H1 (cell line): ENCODE data around the gene LSM10. TPM values are rescaled to one million over a fixed set of nuclear protein-coding genes. Genes with fewer than 3 reads are reported as not detected.

Source experiments
- CTCF ChIA-PET: fragments of 300-600 bp; sonication (Branson Sonifier 250); formaldehyde crosslinking; loops from one replicate; lab custom pipeline; 2021; ENCODE audit not compliant: partially characterized antibody; lab: Charles Lee
- POLR2A ChIA-PET: fragments of 300-600 bp; sonication (Branson Sonifier 250); formaldehyde crosslinking; loops from one replicate; lab custom pipeline; 2021; ENCODE audit warnings: inconsistent platforms; ENCODE audit not compliant: partially characterized antibody; lab: Charles Lee
- DNase-seq, 2 experiments: peaks; one replicate each; pipeline versions ENCODE4 v3.0.0 to v3.0.0-alpha.2; 2010 to 2022; ENCODE audit warnings: low spot score in 2 of 2, low read depth in 1 of 2, mixed read lengths in 1 of 2
- FAIRE-seq: peaks from 2 replicates; lab custom pipeline; 2011; peaks lifted over from hg19 to GRCh38; lab: Jason Lieb, UNC
- H2AFZ ChIP-seq: 2 replicates; pipeline ENCODE4 v1.8.1; 2012; ENCODE audit warnings: low read length, inconsistent platforms
- H2AK5ac ChIP-seq: 2 replicates; pipeline ENCODE4 v1.6.1; 2013; ENCODE audit warnings: low read depth, low read length
- H2BK120ac ChIP-seq: replicated peaks from 2 replicates; pipeline ENCODE3; 2013; ENCODE audit warnings: low read depth, low read length, inconsistent platforms
- H2BK12ac ChIP-seq: 2 replicates; pipeline ENCODE4 v1.6.1; 2013; ENCODE audit warnings: low read depth, low read length
- H2BK15ac ChIP-seq: 2 replicates; pipeline ENCODE4 v1.6.1; 2013; ENCODE audit warnings: low read length
- H2BK20ac ChIP-seq: 2 replicates; pipeline ENCODE4 v1.6.1; 2013; ENCODE audit warnings: low read length
- H2BK5ac ChIP-seq: 2 replicates; pipeline ENCODE4 v1.6.1; 2013; ENCODE audit warnings: low read depth, low read length
- H3K14ac ChIP-seq: 2 replicates; pipeline ENCODE4 v1.6.1; 2013; ENCODE audit warnings: inconsistent platforms; ENCODE audit not compliant: insufficient read length
- H3K18ac ChIP-seq: 2 replicates; pipeline ENCODE4 v1.6.1; 2013; ENCODE audit warnings: low read length; ENCODE audit errors: extremely low read depth
- H3K23ac ChIP-seq: 2 replicates; pipeline ENCODE4 v1.6.1; 2013; ENCODE audit warnings: inconsistent platforms; ENCODE audit not compliant: insufficient read length
- H3K23me2 ChIP-seq: 2 replicates; pipeline ENCODE4 v1.6.1; 2013; ENCODE audit warnings: low read depth, low read length
- H3K27ac ChIP-seq: 2 replicates; pipeline ENCODE4 v1.6.1; 2011; ENCODE audit warnings: low read depth, low read length, inconsistent platforms
- H3K27me3 ChIP-seq, 4 experiments: replicated peaks in 1 of 4; 1 replicate in 1 of 4; 2 replicates in 3 of 4; pipeline versions ENCODE4 v1.6.1 to v1.8.1; 2011 to 2013; ENCODE audit warnings: low read length in 3 of 4, mild to moderate bottlenecking in 3 of 4, inconsistent platforms in 2 of 4, mixed read lengths in 2 of 4, moderate library complexity in 1 of 4; ENCODE audit not compliant: control insufficient read depth in 3 of 4, insufficient read depth in 3 of 4; ENCODE audit errors: extremely low read depth in 1 of 4
- H3K36me3 ChIP-seq, 4 experiments: 2 replicates each; pipeline versions ENCODE4 v1.6.1 to v1.8.1; 2011 to 2013; ENCODE audit warnings: mild to moderate bottlenecking in 4 of 4, low read length in 3 of 4, moderate library complexity in 2 of 4, control low read depth in 1 of 4, inconsistent platforms in 1 of 4; ENCODE audit not compliant: insufficient read depth in 4 of 4, control insufficient read depth in 2 of 4
- H3K4ac ChIP-seq: replicated peaks from 2 replicates; pipeline ENCODE3; 2013; ENCODE audit warnings: low read length, low read depth, mixed read lengths, inconsistent platforms; ENCODE audit not compliant: insufficient read length
- H3K4me1 ChIP-seq, 4 experiments: replicated peaks in 1 of 4; 1 replicate in 1 of 4; 2 replicates in 3 of 4; pipeline versions ENCODE4 v1.6.1 to v1.8.1; 2011 to 2013; ENCODE audit warnings: low read length in 3 of 4, inconsistent platforms in 2 of 4, mixed read lengths in 1 of 4; ENCODE audit not compliant: insufficient read depth in 4 of 4, control insufficient read depth in 3 of 4
- H3K4me2 ChIP-seq, 2 experiments: 2 replicates each; pipeline versions ENCODE4 v1.6.1 to v1.8.1; 2011 to 2013; ENCODE audit warnings: low read depth in 2 of 2, low read length in 2 of 2, control low read depth in 1 of 2, inconsistent platforms in 1 of 2, mild to moderate bottlenecking in 1 of 2; ENCODE audit not compliant: insufficient read depth in 1 of 2
- H3K4me3 ChIP-seq, 4 experiments: fragments of 200-600, 300-600 bp in 1 of 4; sonication (generic), shearing (Covaris generic), sonication (Bioruptor Twin) in 1 of 4; 2 replicates each; pipeline versions ENCODE4 v1.5.1 to v1.8.1; 2011 to 2016; ENCODE audit warnings: low read length in 4 of 4, low read depth in 3 of 4, control low read depth in 2 of 4, inconsistent platforms in 2 of 4, mild to moderate bottlenecking in 2 of 4, mixed read lengths in 1 of 4, moderate library complexity in 1 of 4; ENCODE audit not compliant: insufficient read depth in 2 of 4; ENCODE audit errors: extremely low read depth in 1 of 4
- H3K56ac ChIP-seq: replicated peaks from 2 replicates; pipeline ENCODE3; 2013; ENCODE audit warnings: low read depth, mild to moderate bottlenecking, mixed read lengths, low read length, inconsistent platforms; ENCODE audit not compliant: insufficient read length
- H3K79me1 ChIP-seq: 2 replicates; pipeline ENCODE4 v1.6.1; 2013; ENCODE audit warnings: low read depth, low read length, control low read depth
- H3K79me2 ChIP-seq, 2 experiments: 2 replicates each; pipeline versions ENCODE4 v1.6.1 to v1.8.1; 2012 to 2013; ENCODE audit warnings: low read length in 2 of 2, mild to moderate bottlenecking in 2 of 2, inconsistent platforms in 1 of 2; ENCODE audit not compliant: insufficient read depth in 2 of 2, control insufficient read depth in 1 of 2
- H3K9ac ChIP-seq, 4 experiments: replicated peaks in 1 of 4; 1 replicate in 1 of 4; 2 replicates in 3 of 4; pipeline versions ENCODE4 v1.6.1 to v1.8.1; 2011 to 2013; ENCODE audit warnings: low read depth in 3 of 4, low read length in 3 of 4, control low read depth in 2 of 4, mild to moderate bottlenecking in 2 of 4, moderate library complexity in 2 of 4, inconsistent platforms in 1 of 4; ENCODE audit errors: extremely low read depth in 1 of 4
- H3K9me3 ChIP-seq, 2 experiments: 2 replicates each; pipeline versions ENCODE4 v1.6.1 to v1.8.1; 2012 to 2013; ENCODE audit warnings: mild to moderate bottlenecking in 2 of 2, moderate library complexity in 2 of 2, control low read depth in 1 of 2, inconsistent platforms in 1 of 2, low read depth in 1 of 2, low read length in 1 of 2, mixed read lengths in 1 of 2; ENCODE audit not compliant: insufficient read depth in 2 of 2
- H4K20me1 ChIP-seq, 2 experiments: replicated peaks in 1 of 2; 2 replicates each; pipeline versions ENCODE3 to v1.8.1; 2011 to 2013; ENCODE audit warnings: inconsistent platforms in 2 of 2, low read length in 2 of 2, mild to moderate bottlenecking in 1 of 2; ENCODE audit not compliant: insufficient read depth in 2 of 2, control insufficient read depth in 1 of 2
- H4K5ac ChIP-seq: 2 replicates; pipeline ENCODE4 v1.6.1; 2013; ENCODE audit warnings: low read length, low read depth, mixed read lengths, inconsistent platforms; ENCODE audit not compliant: insufficient read length
- H4K8ac ChIP-seq: 2 replicates; pipeline ENCODE4 v1.8.0; 2013; ENCODE audit warnings: mild to moderate bottlenecking, moderate library complexity, low read length, inconsistent platforms; ENCODE audit not compliant: insufficient read depth; ENCODE audit errors: extremely low read depth
- H4K91ac ChIP-seq: replicated peaks from 2 replicates; pipeline ENCODE3; 2013; ENCODE audit warnings: low read length, mixed read lengths, inconsistent platforms; ENCODE audit not compliant: insufficient read length
- BCL11A ChIP-seq, 2 experiments: IDR thresholded peaks; one replicate each; pipeline ENCODE4 v1.6.1; 2011; ENCODE audit warnings: low read depth in 2 of 2, low read length in 2 of 2, mild to moderate bottlenecking in 2 of 2
- CHD1 ChIP-seq: IDR thresholded peaks from 2 replicates; pipeline ENCODE4 v1.6.1; 2012; ENCODE audit warnings: low read depth, low read length, improper control_type of control experiment
- CREB1 ChIP-seq: IDR thresholded peaks from 2 replicates; pipeline ENCODE4 v1.6.1; 2012; ENCODE audit warnings: inconsistent platforms
- CTCF ChIP-seq, 3 experiments: IDR thresholded peaks; 1 replicate in 2 of 3; 2 replicates in 1 of 3; pipeline versions ENCODE4 v1.5.1 to v1.6.1; 2011; ENCODE audit warnings: low read length in 3 of 3, mild to moderate bottlenecking in 3 of 3, inconsistent platforms in 2 of 3, low read depth in 1 of 3, moderate library complexity in 1 of 3; ENCODE audit not compliant: insufficient read depth in 1 of 3; ENCODE audit errors: control extremely low read depth in 1 of 3
- E2F6 ChIP-seq: IDR thresholded peaks from 2 replicates; pipeline ENCODE4 v1.6.1; 2012; ENCODE audit warnings: inconsistent platforms
- EGR1 ChIP-seq: IDR thresholded peaks from 2 replicates; pipeline ENCODE4 v1.6.1; 2011; ENCODE audit warnings: low read depth, low read length, borderline replicate concordance
- KDM4A ChIP-seq: IDR thresholded peaks from one replicate; pipeline ENCODE4 v1.7.1; 2012; ENCODE audit warnings: low read depth, mild to moderate bottlenecking, moderate library complexity, low read length, inconsistent platforms; ENCODE audit not compliant: severe bottlenecking
- MAFK ChIP-seq: IDR thresholded peaks from 2 replicates; pipeline ENCODE4 v1.6.1; 2012; ENCODE audit warnings: low read depth, mild to moderate bottlenecking, improper control_type of control experiment, low read length
- MAX ChIP-seq: IDR thresholded peaks from 2 replicates; pipeline ENCODE4 v1.6.1; 2012; ENCODE audit warnings: inconsistent platforms
- POU5F1 ChIP-seq: IDR thresholded peaks from 2 replicates; pipeline ENCODE4 v1.6.1; 2011; ENCODE audit warnings: low read depth, mild to moderate bottlenecking, low read length, moderate library complexity
- TEAD4 ChIP-seq: IDR thresholded peaks from 2 replicates; pipeline ENCODE4 v1.6.1; 2012; ENCODE audit warnings: low read depth, low read length, inconsistent platforms, mixed read lengths
- WGBS, 2 experiments: shearing (Covaris generic) in 1 of 2; methylation state at CpG; one replicate each; pipeline versions ENCODE4 v1.1.6 to v1.1.7; 2013 to 2015; ENCODE audit warnings: low lambda C conversion rate in 2 of 2, mixed read lengths in 2 of 2, inconsistent platforms in 1 of 2, low coverage in 1 of 2, missing lambda C conversion rate in 1 of 2; ENCODE audit not compliant: insufficient replicate concordance in 2 of 2, insufficient coverage in 1 of 2, insufficient read length in 1 of 2; ENCODE audit errors: extremely low coverage in 1 of 2, missing lambda C conversion rate in 1 of 2; 5-methylcytosine and 5-hydroxymethylcytosine counted together
- polyA plus RNA-seq, 7 experiments: library from polyadenylated mRNA; depleted of rRNA in 3 of 7; stranded (reverse) in 5 of 7; unstranded in 2 of 7; fragments of >200 nt in 5 of 7; fragments of 200-250 nt in 2 of 7; gene quantifications; 1 replicate in 5 of 7; 2 replicates in 1 of 7; 4 replicates in 1 of 7; pipeline versions ENCODE4 v1.2.1 to v1.2.3, GENCODE V29; 2011 to 2013; ENCODE audit warnings: missing spikeins in 2 of 7, mixed read lengths in 2 of 7
- total RNA-seq: library from RNA; stranded (reverse); fragmentation: NEBNext Ultra II Directional; extraction: Animal tissue kit (Norgen Biotek cat#: 25700); gene quantifications from 2 replicates; pipeline ENCODE4 v1.2.1, GENCODE V29; 2021

The LSM10 gene
- total and polyA plus RNA-seq, 2 of the 8 experiments (the other 6 are each of a cell fraction or from before 2014, with no cell fraction given): 59.5 to 140 TPM

- Histone ChIP-seq H2AFZ (no peak overlapping the region), H3K23me2 (no peaks in the 10 kb centered on the region), H3K56ac (no peak overlapping the region), H3K4me2 (no peak overlapping the region), H3K27ac (no peak overlapping the region), H3K4ac (no peak overlapping the region), H4K91ac (no peak overlapping the region), H3K23ac (no peak overlapping the region), H3K9me3 (no peaks in the 10 kb centered on the region), H3K4me1 (no peaks in the 10 kb centered on the region), H4K20me1 (no peaks in the 10 kb centered on the region), H3K4me3 (no peak overlapping the region), H2BK5ac (no peak overlapping the region), H3K9ac (no peak overlapping the region), H2BK15ac (no peak overlapping the region), H3K14ac (no peak overlapping the region), H4K8ac (no peak overlapping the region), H3K27me3 (no peaks in the 10 kb centered on the region), H2BK12ac (no peak overlapping the region), H4K5ac (no peak overlapping the region), H3K79me2 (no peaks in the 10 kb centered on the region), H3K79me1 (no peaks in the 10 kb centered on the region), H2BK120ac (no peak overlapping the region), H3K18ac (no peak overlapping the region), H2AK5ac (no peak overlapping the region), H3K36me3 (no peaks in the 10 kb centered on the region), H2BK20ac (no peak overlapping the region)
- ChIA-PET POLR2A (interaction anchor here (3.3 kb wide), 1 partner anchor 34 kb away, joined by 18 read pairs; no protein-coding TSS in a partner anchor), CTCF (interaction anchor here (0.6 to 4.0 kb wide), 14 partner anchors 11 to 436 kb away, joined by 3 to 21 read pairs (median 4); partner anchors contain the start of gene SH3D21)
- 80% methylated on average over 5 of the region's 5 CpGs; no CpG with 5 or more reads in 1 of the 2 experiments for WGBS, 2 experiments
- TF ChIP-seq POU5F1: no peak
- TF ChIP-seq CREB1: no peak
- no peak for TF ChIP-seq KDM4A
- TF ChIP-seq MAX: no peak
- no peak for TF ChIP-seq CTCF (IDR thresholded peaks at IDR 0.05; ENCODE audit: control extremely low read depth in 1 of 3, insufficient read depth in 1 of 3, low read depth in 1 of 3, low read length in 3 of 3)
- TF ChIP-seq MAFK: no peak
- TF ChIP-seq BCL11A (IDR thresholded peaks at IDR 0.05; ENCODE audit: low read depth in 2 of 2, low read length in 2 of 2): no peak
- no peak for TF ChIP-seq EGR1
- no peak for TF ChIP-seq E2F6
- TF ChIP-seq CHD1: no peak
- no peak for TF ChIP-seq TEAD4
- FAIRE-seq: no peak
- no peak for DNase-seq
Observed at GRCh38 chr1:36420409-36420808, 22.7 kb upstream of the LSM10 start.
